Measurements from ENCODE around the gene ARHGEF37.
"Not testable (repeated sequence)": the region's sequence is repeated elsewhere in the genome, so short reads cannot be mapped to it uniquely, and the experiment has no call there.

Gene ARHGEF37

DNA sequence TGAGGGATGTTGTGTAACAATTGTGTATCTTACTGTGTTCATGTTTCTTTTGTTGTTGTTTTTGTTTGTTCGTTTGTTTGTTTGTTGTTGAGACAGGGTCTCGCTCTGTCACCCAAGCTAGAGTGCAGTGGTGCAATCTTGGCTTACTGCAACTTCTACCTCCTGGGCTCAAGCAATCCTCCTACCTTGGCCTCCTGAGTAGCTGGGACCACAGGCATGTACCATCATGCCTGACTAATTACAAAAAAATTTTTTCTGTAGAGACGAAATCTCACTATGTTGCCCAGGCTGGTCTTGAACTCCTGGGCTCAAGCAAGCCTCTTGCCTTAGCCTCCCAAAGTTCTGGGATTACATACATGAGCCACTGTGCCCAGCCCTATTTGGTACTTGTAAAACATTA, 13.8 kb downstream of the ARHGEF37 start:
- in situ Hi-C loops (cut with MboI; ENCODE audit: low pct_unique_long_range_greater_than_20kb, low sequenced_read_pairs); DNase-seq: not testable (repeated sequence)

DNA sequence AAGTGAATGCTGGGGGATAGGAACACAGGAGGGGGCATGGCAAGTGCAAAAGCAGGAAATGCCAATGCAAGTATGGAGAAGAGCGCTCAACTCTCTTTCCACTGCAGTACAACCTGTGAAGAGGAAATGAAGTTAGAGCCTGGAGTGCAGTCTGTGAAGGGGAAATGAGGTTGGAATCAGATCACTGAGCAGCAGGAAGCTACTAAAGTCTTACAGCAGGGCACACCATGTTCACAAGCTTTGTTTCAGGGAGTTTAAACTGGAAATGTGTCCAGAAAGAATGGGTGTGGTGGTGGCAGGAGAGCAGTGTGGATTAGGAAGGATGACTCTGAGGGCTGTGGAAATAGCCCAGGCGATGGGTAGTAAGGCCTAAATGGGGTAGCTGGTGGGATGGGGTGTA, 15.4 kb downstream of the ARHGEF37 start:
- DNase-seq, result peak; percentile 32
- in situ Hi-C loops (cut with MboI; ENCODE audit: low pct_unique_long_range_greater_than_20kb, low sequenced_read_pairs), result no loop called here

DNA sequence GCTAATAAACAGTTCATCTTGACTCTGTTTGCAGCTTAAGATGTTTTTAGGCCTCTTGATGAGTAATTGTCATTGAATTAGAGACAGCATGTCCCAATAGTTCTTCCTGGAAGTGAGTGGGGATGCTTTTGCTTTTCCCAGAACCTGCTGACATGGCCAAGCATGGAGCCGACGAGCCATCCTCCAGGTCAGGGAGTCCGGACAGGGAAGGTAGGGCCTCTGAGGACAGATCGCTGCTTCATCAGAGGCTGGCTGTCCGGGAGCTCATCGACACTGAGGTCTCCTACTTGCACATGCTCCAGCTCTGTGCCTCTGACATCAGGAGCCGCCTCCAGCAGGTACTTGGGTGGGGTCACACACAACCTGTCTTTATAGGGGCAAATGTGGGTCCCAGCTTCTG, 16.3 kb downstream of the ARHGEF37 start:
- in situ Hi-C loops (cut with MboI; ENCODE audit: low pct_unique_long_range_greater_than_20kb, low sequenced_read_pairs), result no loop called here
- no peak for DNase-seq

DNA sequence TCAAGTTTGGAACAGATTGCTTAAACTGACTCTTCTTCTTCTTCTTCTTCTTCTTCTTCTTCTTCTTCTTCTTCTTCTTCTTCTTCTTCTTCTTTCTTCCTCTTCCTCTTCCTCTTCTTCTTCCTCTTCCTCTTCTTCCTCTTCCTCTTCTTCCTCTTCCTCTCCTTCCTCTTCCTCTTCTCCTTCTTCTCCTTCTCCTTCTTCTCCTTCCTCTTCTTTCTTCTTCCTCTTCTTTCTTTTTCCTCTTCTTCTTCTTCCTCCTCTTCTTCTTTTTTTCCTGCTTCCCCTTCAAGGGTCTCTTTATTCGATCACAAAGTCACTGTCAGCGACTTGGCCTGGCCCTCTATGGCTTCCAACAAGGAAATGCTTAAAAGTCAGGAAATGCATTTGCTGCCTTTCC, 16.9 kb downstream of the ARHGEF37 start:
- in situ Hi-C loops (cut with MboI; ENCODE audit: low pct_unique_long_range_greater_than_20kb, low sequenced_read_pairs); DNase-seq: not testable (repeated sequence)

DNA sequence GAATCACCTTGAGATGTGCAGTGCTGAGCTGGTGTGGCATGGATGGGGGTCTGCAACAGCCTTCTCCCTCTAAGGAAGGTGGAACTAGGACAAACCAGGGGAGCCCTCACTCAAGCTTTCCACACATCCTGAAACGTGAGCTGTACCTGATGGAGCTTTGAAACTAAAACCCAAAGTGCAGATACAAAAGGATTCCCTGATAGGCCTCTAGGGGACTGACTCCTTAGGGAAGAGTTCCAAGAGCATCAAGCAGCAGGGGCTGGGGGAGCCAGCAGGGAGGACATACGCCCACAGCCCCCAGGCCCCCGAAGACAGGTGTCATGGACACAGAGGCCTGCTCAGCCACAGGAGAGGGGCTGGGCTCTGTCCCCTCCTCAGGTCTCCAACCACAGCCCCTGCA, 17.7 kb downstream of the ARHGEF37 start:
- in situ Hi-C loops (cut with MboI; ENCODE audit: low pct_unique_long_range_greater_than_20kb, low sequenced_read_pairs), result no loop called here

DNA sequence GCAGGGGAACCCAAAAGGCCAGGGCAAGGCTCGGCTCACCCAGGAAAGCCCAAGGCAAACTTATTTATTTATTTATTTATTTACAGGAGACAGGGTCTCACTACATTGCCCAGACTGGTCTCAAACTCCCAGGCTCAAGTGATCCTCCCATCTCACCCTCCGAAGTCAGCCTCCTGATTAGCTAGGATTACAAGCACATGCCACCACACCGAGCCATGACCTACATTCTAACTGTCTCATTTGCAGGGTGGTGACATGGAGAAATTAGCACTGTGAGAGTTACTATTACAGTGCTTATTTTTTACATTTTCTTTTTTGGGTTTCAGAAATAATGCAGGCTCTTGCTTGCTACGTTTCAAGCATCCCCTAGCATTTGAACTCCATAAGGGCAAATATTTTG, 18.1 kb downstream of the ARHGEF37 start:
- in situ Hi-C loops (cut with MboI; ENCODE audit: low pct_unique_long_range_greater_than_20kb, low sequenced_read_pairs), result no loop called here
- DNase-seq, result no peak

More for the DNA sequence above, 17.7 kb downstream of the ARHGEF37 start:
- DNase-seq, result no peak

DNA sequence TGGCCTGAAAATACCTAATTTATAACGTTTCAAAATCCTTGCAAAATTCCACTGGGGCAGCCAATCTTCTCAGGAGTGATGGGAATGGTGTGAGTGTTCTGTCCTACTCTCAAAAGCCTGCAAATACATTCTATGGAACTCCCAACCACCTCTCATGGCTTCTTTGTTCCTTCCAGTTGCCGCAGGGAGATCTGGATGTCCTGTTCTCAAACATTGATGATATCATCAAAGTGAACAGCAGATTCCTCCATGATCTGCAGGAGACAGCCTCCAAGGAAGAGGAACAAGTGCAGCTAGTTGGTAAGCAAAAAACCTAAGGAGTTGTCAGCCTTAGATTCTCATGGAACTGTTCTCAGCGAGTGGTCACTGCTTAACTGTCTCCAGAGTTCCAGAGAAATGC, 19.6 kb downstream of the ARHGEF37 start:
- in situ Hi-C loops (cut with MboI; ENCODE audit: low pct_unique_long_range_greater_than_20kb, low sequenced_read_pairs), result no loop called here
- DNase-seq, result no peak

DNA sequence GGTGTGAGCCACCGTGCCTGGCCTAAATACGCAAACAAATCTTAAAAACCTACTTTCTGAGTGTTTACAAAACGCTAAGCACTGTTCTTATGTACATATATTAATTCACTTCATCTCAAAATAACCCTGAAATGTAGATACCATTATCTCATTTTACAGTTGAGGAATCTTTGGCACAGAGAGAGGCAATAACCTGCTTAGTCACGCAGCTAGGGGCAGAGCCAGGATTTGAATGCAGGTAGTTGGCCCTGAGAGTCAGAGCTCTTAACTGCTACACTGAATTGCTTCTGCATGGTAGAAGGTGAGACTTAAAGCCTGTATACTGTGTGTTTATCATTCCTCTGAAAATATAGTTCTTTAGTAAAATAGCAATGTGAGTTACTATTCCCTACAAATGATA, 21.9 kb downstream of the ARHGEF37 start:
- in situ Hi-C loops (cut with MboI; ENCODE audit: low pct_unique_long_range_greater_than_20kb, low sequenced_read_pairs), result no loop called here
- no peak for DNase-seq

DNA sequence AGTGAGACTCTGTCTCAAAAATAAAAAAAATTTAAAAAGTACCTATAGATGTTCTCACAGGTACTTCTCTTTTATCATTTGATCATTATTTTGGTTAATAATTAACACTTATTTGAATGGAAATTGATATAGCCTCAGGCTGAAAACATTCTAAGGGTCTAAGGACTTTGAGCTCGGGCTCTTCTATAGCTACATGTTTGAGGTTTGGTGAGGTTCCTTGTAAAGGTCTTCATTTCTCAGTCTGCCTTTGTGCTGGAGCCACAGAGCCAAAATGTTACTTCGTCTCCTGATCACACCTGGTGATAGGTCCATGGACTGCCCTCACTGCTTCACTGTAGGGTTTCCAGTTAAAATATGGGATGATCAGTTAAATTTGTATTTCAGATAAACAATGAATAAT, 22.6 kb downstream of the ARHGEF37 start:
- in situ Hi-C loops (cut with MboI; ENCODE audit: low pct_unique_long_range_greater_than_20kb, low sequenced_read_pairs), result no loop called here
- no peak for DNase-seq

DNA sequence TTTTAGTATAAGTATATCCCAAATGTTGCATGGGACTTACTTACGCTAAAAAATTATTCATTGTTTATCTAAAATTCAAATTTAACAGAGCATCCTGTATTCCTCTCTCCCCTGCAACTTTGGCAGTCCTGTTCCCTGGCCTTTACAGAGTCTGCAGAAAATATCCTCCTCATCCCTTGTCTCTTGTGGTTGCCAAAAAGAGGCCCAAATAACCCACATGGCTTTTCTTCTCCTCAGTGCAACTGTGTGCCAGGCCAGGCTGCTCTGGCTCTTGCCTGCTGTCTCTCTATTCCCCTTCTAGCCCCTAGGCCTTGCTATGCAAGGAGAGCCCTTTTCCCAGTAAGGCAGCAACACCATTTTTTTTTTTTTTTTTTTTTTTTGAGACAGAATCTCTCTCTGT, 23.0 kb downstream of the ARHGEF37 start:
- in situ Hi-C loops (cut with MboI; ENCODE audit: low pct_unique_long_range_greater_than_20kb, low sequenced_read_pairs), result no loop called here
- DNase-seq, result no peak

DNA sequence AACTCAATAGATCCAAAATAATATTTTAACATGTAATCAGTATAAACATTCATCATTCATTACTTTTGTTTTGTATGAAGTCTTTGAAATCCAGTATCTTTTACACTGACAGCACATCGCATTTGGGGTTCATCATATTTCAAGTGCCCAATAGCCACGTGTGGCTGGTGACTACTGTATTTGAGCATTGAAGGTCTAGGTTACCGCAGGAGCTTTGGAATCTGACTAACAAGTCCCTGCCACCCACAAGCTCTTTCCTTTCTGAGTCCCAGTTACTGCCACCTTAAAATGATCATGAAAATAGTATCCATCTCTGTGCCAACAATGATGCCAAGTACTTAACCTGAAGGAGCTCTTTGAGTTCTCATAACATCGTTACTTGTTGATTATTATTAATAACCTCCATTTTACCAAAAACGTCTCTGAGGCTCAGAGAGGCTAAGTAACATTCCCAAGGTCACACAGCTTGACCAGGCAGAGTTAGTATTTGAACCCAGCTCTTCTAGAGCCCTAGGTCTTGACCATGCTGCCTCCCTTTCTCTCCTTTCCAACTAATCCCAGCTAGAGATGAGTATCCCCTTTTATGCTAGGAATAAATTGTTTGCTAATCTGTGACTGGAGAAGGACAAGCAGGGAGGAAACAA, 24.2 kb downstream of the ARHGEF37 start:
- in situ Hi-C loops (cut with MboI; ENCODE audit: low pct_unique_long_range_greater_than_20kb, low sequenced_read_pairs), result no loop called here

DNA sequence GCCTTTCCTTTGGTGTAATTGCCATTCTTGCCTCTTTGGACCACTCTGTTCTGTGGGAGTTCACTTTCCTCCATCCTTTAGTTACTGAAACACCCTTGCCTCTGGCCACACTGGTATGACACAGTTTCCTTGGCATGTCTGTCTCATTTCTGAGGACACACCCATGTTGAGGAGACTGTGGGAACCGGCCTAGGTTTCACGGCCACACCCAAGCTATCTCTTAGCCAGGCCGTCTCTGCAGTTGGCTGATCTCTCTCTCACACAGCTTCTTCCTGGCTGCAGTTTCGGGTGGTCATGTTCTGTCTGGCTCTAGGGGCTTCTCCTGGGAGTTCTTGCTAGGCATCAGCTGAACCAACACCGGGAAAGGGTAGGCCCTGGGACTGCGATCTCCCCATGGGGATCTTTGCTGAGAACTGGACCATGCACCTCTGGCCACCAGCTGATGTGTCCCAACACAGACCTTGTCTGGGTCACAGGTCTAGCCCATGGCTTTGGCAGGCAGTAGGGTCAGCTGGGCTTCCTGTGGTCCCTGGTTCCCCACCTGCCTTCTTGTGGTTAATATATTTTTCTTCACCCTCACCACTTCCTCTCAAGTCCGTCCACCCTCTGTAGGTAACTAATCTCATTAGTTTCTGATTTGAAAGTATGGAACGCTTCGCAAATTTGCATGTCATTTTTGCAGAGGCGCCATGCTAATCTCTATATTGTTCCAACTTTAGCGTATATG, 24.9 kb downstream of the ARHGEF37 start:
- no peak for DNase-seq
- in situ Hi-C loops (cut with MboI; ENCODE audit: low pct_unique_long_range_greater_than_20kb, low sequenced_read_pairs), result no loop called here

More for the DNA sequence above, 24.2 kb downstream of the ARHGEF37 start:
- DNase-seq, result no peak

DNA sequence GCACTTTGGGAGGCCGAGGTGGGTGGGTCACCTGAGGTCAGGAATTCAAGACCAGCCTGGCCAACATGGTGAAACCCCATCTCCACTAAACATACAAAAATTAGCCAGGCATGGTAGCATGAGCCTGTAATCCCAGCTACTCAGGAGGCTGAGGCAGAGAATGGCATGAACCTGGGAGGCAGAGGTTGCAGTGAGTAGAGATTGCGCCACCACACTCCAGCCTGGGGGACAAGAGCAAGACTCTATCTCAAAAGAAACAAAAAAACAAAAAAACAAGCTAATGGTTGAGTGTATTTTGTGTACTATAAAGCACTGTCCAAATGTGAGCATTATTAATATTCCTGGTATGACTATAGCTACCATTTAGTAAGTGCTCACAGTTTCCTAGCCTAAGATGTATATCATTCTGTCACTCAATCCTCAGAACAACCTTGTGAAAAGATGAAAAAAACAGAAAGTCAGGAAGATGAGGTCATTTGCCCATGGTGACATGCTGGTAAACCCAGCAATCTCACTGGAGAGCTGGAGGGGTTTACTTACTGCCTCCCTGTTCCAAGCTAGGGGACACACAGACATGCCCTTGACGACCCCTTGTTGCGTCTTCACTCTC, 27.7 kb downstream of the ARHGEF37 start:
- no peak for DNase-seq
- in situ Hi-C loops (cut with MboI; ENCODE audit: low pct_unique_long_range_greater_than_20kb, low sequenced_read_pairs), result no loop called here

DNA sequence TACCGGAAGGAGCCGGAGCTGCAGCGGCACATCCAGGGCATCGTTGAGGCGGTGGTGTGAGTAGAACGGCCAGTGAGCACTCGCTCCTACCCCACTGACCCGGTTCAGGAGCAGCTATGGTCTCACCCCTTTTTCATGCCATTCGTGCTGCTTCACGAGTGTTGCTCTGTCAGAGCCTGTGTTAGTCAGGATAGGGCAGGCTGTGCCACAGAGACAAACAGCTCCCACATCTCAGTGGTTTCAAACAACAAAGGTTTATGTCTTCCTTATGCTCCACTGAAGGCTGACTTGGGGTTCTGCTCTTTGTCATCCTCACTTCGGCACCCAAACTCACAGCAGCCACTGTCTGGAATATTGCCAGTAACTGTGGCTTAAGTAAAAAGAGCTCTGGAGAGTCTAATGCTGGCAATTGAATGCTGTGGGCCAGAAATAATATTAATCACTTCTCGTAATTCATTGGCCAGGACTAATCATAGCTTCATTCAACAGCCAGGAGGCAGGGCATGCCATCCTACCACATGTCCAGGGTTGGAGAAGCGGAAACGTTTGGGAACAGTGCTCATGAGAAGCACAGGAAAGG, 28.4 kb downstream of the ARHGEF37 start:
- in situ Hi-C loops (cut with MboI; ENCODE audit: low pct_unique_long_range_greater_than_20kb, low sequenced_read_pairs), result no loop called here

DNA sequence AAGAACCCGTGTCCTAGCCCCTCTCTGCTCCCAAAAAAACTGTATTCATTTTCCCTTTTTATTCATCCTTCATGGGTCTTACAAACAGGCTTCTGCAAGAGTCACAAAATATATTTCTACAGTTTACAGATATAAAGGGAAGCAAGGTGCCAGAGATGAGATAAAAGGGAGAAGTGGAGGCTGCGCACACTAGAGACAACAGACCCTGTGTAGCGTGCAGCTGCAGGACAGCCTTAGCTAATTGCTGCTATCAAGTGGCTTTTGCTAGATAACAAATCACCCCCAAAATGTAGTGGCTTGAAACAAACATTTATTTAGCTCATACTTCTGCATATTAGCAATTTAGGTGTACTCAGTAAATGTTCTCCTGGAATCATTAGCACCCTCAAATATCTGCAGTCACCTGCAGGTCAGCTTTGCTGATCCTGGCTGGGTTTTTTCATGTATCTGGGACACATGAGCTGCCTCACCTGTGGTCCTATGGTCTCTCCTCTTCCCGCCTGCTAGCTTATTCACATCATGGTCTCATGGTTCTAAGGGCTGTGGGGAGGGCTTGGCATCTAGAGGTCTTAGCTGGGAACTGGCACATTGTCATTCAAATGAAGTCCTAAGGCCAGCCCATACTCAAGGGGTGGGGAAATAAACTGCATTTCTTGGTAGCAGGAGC, 29.4 kb downstream of the ARHGEF37 start:
- in situ Hi-C loops (cut with MboI; ENCODE audit: low pct_unique_long_range_greater_than_20kb, low sequenced_read_pairs), result no loop called here

More for the DNA sequence above, 28.4 kb downstream of the ARHGEF37 start:
- no peak for DNase-seq

DNA sequence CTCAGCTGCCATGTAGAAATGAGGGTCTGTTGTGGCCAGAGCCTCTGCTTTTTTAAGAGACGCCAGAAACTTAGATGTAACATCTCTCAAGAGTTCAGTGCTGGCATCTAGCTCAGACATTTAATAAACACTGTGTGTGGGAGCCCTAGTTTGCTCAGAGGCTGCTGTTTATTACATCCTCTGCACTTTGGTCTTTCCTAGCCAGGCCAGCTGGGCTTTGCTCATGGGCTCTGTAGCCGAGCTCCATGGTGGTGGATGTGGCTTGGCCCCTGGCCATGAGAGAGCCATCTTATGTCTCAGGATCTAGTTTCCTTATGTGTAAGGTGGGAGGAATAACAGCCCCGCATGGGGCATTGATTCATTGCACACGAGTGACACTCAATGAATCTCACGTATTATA, 30.0 kb downstream of the ARHGEF37 start:
- in situ Hi-C loops (cut with MboI; ENCODE audit: low pct_unique_long_range_greater_than_20kb, low sequenced_read_pairs), result no loop called here
- DNase-seq, result no peak

More for the DNA sequence above, 29.4 kb downstream of the ARHGEF37 start:
- no peak for DNase-seq

DNA sequence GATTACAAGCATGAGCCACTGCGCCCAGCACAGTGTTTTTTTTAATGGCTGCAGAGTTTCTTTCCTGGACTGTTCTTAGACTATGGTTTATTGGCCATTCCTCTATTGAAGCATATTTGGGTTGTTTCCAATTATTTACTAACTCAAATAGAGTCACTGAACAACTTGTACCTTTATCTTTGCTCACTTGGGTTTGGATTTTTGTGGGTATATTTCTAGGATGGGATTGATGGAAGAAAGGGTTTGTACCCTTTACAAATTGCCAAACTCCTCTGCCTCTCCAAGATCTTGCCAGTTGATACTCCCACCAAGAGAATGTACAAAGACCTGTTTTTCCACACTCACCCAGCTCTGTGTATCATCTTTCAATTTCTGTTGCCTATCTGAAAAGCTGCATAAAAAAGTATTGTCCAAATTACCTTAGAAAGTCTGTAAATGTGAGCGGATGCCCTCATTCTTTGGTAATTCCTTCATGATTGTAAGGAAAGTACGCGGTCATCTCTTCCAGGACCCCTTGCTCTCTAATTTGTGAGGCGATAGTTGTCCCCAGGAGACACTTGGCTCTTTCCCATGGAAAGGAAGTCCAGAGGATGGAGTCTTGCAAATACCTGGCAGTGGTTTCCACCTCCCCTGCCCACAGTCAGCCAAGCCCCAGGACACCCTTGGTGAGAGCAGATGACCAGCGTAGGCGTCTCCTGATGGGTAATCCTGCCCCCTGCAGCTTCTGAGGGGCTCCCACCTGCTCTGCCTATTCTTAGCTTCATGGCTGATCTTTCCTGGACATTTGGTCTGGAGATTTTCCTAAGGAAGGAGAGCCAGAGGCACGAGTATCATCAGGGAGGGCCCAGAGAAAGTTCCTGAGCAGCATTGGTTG, 33.0 kb downstream of the ARHGEF37 start:
- no peak for DNase-seq
- in situ Hi-C loops (cut with MboI; ENCODE audit: low pct_unique_long_range_greater_than_20kb, low sequenced_read_pairs), result no loop called here

DNA sequence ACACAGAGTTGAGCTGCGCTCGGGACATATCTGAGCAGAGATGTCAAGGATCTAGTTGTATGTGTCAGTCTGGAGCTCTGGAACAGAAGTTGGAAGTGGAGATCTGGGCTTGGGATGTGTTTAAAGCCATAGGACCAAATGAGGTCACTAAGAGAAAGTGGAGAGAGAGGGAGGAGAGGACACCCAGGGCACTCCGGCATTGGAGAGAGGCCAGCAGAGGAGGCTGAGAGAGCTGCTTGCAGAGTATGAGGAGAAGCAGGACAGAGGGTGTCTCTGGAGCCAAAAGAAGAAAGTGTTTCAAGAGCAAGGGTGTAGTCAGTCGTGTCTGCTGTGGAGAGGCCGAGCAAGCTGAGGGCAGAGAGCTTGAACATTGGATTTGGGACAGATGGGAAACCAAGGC, 34.7 kb downstream of the ARHGEF37 start:
- no peak for DNase-seq
- in situ Hi-C loops (cut with MboI; ENCODE audit: low pct_unique_long_range_greater_than_20kb, low sequenced_read_pairs), result no loop called here
